SJSA1 (cell line): ENCODE data around the gene GRB14. TPM values are rescaled to one million over a fixed set of nuclear protein-coding genes. Genes with fewer than 3 reads are reported as not detected.
A peak's percentile ranks its signal among the peaks of the same experiment; 100 is the strongest.

ENCODE experiments used
- DNase-seq, 2 experiments: peaks; one replicate each; pipeline ENCODE4 v3.0.0-alpha.2; 2015 to 2020; ENCODE audit warnings: low spot score in 2 of 2, low read depth in 1 of 2
- H3K27ac ChIP-seq: fragments of 250-450 bp; sonication (Bioruptor Pico); 2 replicates; pipeline ENCODE4 v1.5.1; 2020; ENCODE audit warnings: mild to moderate bottlenecking, moderate library complexity
- H3K27me3 ChIP-seq: fragments of 250-450 bp; sonication (Bioruptor Pico); replicated peaks from 2 replicates; pipeline ENCODE4 v1.5.1; 2020; ENCODE audit warnings: mild to moderate bottlenecking, moderate library complexity
- H3K36me3 ChIP-seq: fragments of 250-450 bp; sonication (Bioruptor Pico); 2 replicates; pipeline ENCODE4 v1.5.1; 2020; ENCODE audit warnings: mild to moderate bottlenecking
- H3K4me1 ChIP-seq: fragments of 250-450 bp; sonication (Bioruptor Pico); replicated peaks from 2 replicates; pipeline ENCODE4 v1.6.1; 2021; ENCODE audit warnings: mild to moderate bottlenecking
- H3K4me3 ChIP-seq: fragments of 250-450 bp; sonication (Bioruptor Pico); 2 replicates; pipeline ENCODE4 v1.5.1; 2020; ENCODE audit warnings: mild to moderate bottlenecking
- H3K9me3 ChIP-seq: fragments of 250-450 bp; sonication (Bioruptor Pico); replicated peaks from 2 replicates; pipeline ENCODE4 v1.5.1; 2020; ENCODE audit warnings: mild to moderate bottlenecking
- total RNA-seq: library from RNA; depleted of rRNA; stranded (reverse); fragments of >200 nt; shearing (Covaris generic); gene quantifications from 2 replicates; pipeline ENCODE4 v1.2.3, GENCODE V29; 2014; rRNA removed

The GRB14 gene
- not detected in 2 replicates for total RNA-seq

DNA sequence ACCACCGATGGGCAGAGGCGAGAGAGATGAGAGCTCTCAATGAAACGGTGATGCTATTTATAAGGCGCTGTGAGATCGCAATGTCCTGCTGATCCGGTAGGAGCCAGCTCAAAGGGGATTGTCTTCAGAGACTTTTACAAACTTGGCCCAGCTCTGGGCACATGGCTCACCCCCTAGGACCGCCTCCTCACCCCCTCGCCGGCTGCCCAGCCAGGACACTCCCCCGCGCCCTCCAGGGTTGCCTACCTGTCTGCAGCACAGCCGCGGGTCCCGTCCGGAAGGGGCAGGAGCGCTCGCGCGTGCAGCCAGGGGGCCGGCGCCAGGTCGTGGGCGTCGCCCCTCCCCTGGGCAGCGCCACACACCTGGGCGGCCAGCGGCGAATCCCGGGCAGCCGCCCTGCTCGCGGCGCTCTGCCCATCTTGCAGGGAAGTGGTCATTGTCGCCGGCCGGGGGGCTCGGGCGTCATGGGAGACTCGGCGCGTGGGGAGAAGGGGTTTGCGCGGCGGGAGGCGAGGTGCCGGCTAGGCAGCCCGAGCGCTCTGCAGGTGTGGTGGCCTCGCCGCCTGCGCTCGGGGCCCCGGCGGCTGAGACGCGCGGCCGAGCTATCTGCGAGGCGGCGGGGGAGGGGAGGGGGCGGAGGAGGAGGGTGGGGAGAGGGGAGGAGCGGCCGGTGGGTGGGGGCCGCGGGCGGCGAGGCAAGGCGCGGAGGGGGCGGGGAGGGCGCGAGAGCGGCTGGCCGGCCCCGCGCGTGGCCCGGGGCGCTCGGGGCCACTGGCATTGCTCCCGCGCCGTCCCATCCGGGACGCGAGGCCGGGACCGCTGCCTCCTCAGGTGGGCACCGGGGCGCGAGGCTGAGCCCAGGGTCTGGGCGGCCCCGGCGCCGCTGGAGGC is at the start of gene GRB14:
Gene GRB14 (minus strand): TSS at position 610 of the 891 bp plus-strand sequence. CDS start 173 bp downstream, at position 437.
- Histone ChIP-seq H3K4me1 (peaks cover 4% of the 10 kb centered on the region), H3K4me3 (peak within 1 kb of the TSS; percentile 20), H3K27me3 (peaks cover 11% of the 10 kb centered on the region), H3K36me3 (no peaks in the 10 kb centered on the region), H3K9me3 (no peaks in the 10 kb centered on the region), H3K27ac (no peak within 1 kb of the TSS)
- no peak for DNase-seq

DNA sequence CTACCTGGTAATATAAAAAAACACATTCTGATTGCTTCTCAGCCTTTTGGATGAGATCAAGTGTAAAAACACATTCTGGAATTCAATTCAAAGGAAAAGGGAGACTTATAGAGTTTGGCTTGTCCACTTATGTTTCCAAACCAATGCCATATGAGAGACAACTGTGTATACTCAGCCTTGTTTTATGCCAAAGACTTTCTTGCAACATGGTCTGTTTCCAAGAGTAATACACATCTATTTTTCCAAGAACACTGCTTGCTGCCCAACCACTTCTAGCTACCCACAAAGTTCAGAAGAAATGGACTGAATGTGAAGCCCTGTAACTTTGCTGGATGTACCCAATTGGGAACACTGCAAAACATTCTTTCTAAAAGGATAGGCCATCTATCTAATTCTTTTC is 48.0 kb upstream of the GRB14 start:
- no peak overlapping the region for H3K4me3 ChIP-seq
- H3K27ac ChIP-seq: no peak overlapping the region
- no peaks in the 10 kb centered on the region for H3K4me1 ChIP-seq
- no peaks in the 10 kb centered on the region for H3K36me3 ChIP-seq
- no peak for DNase-seq
- no peaks in the 10 kb centered on the region for H3K27me3 ChIP-seq
- no peaks in the 10 kb centered on the region for H3K9me3 ChIP-seq

DNA sequence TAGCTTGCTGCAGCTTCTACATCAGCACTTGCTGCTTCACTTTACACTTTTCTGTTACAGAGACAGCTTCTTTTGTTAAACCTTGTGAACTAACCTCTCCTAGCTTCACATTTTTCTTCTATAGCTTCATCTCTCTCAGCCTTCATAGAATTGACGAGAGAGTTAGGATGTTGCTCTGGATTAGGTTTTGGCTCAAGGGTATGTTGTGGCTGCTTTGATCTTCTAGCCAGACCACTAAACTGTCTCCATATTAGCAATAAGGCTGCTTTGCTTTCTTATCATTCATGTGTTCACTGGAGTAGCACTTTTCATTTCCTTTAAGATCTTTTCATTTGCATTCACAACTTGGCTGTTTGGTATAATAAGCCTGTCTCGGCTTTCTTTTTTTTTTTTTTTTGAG is 46.3 kb upstream of the GRB14 start:
- Histone ChIP-seq H3K4me3 (no peak overlapping the region), H3K27me3 (no peaks in the 10 kb centered on the region), H3K27ac (no peak overlapping the region), H3K9me3 (no peaks in the 10 kb centered on the region), H3K36me3 (no peaks in the 10 kb centered on the region), H3K4me1 (no peaks in the 10 kb centered on the region)
- DNase-seq: no peak

DNA sequence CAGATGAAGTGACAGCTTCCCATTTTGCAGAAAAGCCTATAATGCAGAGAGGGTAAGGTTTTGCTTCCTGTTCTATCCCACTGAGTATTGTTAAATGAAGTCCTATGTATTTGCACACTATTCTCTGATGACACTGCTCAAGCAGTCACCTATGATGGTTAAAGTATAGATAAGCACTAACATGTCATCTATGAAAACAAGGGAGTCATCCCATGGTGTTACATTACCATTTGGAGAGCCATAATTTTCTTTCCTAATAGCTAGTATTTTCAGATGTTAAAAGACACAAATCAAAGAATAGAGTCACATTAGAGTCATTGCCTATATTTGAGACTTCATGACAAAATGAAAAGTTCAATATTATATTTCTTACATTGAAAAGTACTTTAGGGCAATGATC is 42.8 kb upstream of the GRB14 start:
- no peak for DNase-seq
- H3K9me3 ChIP-seq: no peaks in the 10 kb centered on the region
- H3K4me1 ChIP-seq: no peaks in the 10 kb centered on the region
- no peaks in the 10 kb centered on the region for H3K27me3 ChIP-seq
- no peaks in the 10 kb centered on the region for H3K36me3 ChIP-seq
- H3K4me3 ChIP-seq: no peak overlapping the region
- no peak overlapping the region for H3K27ac ChIP-seq

DNA sequence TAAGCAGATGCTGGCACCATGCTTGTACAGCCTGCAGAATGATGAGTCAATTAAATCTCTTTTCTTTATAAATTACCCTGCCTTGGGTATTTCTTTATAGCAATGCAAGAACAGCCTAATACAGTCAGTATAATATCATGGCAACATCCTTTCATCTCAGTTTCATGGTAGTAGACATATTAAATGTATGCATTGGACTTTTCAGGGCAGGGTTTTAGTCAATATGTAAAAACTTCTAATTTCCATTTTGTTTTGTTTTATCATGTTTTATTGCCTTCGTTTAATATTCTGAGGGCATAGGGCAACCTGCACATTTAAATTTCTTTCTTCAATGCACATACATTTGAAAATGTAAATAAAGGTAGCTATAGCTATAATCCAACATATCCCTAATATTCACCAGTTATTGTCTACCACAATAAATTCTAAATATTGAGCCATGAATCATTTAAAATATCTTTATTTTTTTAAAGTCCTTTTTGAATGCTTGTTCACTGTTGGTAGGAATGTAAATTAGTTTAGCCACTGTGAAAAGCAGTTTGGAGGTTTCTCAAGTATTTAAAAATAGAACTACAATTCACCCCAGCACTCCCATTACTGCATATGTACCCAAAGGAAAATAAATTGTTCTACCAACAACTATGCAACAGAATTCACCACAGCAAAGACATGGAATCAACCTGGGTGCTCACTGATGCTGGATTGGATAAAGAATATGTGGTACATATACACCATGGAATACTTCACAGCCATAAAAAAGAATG is 41.8 kb upstream of the GRB14 start:
- no peak for DNase-seq
- no peaks in the 10 kb centered on the region for H3K27me3 ChIP-seq
- no peaks in the 10 kb centered on the region for H3K36me3 ChIP-seq
- H3K27ac ChIP-seq: no peak overlapping the region
- H3K9me3 ChIP-seq: no peaks in the 10 kb centered on the region
- H3K4me1 ChIP-seq: no peaks in the 10 kb centered on the region
- no peak overlapping the region for H3K4me3 ChIP-seq

DNA sequence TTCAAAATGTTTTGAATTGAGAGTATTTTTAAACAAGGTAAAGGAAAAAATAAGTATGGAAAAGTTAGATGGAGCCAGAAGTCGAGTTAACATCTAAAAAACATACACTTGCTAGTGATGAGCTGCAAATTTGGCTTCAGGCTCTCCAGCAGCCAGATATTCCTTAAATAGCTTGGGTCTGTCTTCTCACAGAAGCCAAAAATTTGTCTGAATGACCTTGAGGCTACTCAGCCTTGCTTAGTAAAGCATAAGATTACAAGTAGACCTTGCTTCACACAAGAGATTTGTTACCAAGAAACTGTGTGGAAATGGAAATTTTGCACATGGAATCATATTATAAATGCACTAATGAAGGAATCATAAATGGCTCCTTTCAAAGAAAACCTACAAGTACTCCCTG is 40.8 kb upstream of the GRB14 start:
- no peak for DNase-seq
- Histone ChIP-seq H3K27me3 (no peaks in the 10 kb centered on the region), H3K4me1 (no peaks in the 10 kb centered on the region), H3K9me3 (no peaks in the 10 kb centered on the region), H3K27ac (no peak overlapping the region), H3K4me3 (no peak overlapping the region), H3K36me3 (no peaks in the 10 kb centered on the region)

DNA sequence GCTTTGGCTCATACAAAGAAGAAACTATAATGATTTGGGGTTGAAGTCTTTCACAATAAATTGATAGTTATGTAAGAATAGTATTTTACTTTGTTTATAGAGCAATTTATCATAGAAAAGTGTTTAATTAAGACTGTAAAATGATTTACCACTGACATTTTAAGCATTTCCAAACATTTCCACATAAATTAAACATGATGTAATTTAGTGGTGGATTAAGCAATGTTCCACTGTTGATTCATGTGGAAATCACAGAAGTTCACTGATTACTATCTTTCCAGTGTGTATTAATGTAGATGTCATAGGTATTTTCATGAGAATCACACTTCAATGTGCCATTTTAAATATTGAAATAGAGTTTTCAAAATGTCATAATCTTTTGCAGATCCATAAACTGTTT is 40.1 kb upstream of the GRB14 start:
- H3K27ac ChIP-seq: no peak overlapping the region
- no peaks in the 10 kb centered on the region for H3K36me3 ChIP-seq
- no peak overlapping the region for H3K4me3 ChIP-seq
- no peaks in the 10 kb centered on the region for H3K4me1 ChIP-seq
- H3K27me3 ChIP-seq: no peaks in the 10 kb centered on the region
- no peaks in the 10 kb centered on the region for H3K9me3 ChIP-seq
- no peak for DNase-seq

DNA sequence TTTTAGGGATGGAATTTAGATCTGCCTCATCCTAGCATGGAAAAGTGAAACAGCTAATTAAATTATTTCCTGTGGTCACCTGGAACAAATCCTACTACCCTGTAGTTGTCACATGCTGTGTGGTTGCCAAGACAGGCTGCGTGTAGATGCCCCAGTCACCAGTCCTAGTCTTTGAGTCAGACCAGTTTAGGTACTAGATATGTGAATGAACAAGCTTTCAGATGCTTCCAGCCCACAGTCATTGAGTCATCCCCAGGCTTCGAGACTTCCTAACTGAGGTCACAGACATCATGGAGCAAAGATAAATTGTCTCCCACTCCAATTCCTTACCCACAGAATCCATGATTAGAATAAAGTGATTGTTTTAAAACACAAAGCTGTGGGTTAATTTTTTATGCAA is 35.8 kb upstream of the GRB14 start:
- Histone ChIP-seq H3K4me3 (no peak overlapping the region), H3K36me3 (no peaks in the 10 kb centered on the region), H3K9me3 (no peaks in the 10 kb centered on the region), H3K27ac (no peak overlapping the region), H3K27me3 (no peaks in the 10 kb centered on the region), H3K4me1 (no peaks in the 10 kb centered on the region)
- DNase-seq: no peak

DNA sequence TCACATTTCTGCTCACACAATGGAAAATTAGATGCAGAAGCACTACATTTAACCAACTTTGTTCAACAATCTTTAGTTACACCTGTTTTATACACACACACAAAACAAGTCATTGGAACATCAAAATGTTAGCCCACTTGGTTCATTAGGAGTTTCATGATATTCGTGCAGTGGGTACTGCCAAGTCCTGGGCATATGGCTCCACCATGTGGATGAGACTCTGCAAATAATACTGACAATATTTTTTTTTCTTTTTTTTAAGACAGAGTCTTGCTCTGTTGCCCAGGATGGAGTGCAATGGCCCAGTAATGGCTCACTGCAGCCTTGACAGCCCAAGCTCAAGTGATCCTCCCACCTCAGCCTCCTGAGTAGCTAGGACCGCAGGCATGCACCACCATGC is 34.5 kb upstream of the GRB14 start:
- Histone ChIP-seq H3K9me3 (peaks cover 2% of the 10 kb centered on the region; the same call in 1 of the 2 replicates), H3K4me1 (no peaks in the 10 kb centered on the region), H3K27ac (no peak overlapping the region), H3K4me3 (no peak overlapping the region), H3K27me3 (no peaks in the 10 kb centered on the region), H3K36me3 (no peaks in the 10 kb centered on the region)
- no peak for DNase-seq

DNA sequence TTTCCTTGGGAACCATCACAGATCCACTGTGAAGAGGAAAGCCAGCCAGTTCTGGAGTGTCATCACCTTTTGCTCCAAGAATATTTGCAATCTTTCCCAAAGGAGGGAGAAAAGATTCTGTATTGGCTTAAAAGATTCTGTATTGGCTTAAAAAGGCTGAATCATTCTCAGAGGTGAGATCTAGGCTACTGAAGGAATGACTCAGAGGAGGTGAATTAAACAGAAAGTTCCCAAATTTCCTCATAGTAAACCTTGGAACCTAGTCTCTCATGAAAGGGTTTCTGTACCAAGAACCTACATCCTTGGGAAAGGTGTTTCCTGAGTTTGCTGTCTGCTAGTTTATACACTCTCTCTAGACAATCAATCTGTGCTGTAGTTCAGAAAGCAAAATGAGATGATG is 34.1 kb upstream of the GRB14 start:
- H3K4me1 ChIP-seq: no peaks in the 10 kb centered on the region
- H3K27ac ChIP-seq: no peak overlapping the region
- peaks cover 2% of the 10 kb centered on the region; the same call in 1 of the 2 replicates for H3K9me3 ChIP-seq
- no peak for DNase-seq
- no peaks in the 10 kb centered on the region for H3K36me3 ChIP-seq
- H3K27me3 ChIP-seq: no peaks in the 10 kb centered on the region
- no peak overlapping the region for H3K4me3 ChIP-seq

DNA sequence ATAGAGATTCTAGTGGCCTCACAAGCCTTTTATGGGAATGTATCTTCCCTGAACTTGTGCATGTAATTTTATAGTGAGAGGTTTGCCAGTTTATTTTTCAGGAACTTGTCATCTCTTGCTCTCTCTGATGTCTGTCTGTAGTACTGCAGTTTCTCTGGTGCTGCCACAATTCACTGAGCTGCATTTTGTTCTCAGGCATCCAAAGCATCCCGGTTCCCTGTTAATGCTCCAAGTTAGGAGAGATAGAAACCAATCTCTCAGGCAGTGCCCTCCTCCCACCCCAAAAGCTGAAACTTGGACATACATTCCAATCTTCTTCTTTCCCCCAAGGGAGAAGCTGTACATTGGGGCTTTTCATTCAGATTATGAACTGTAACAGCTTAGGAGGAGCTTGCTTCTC is 30.1 kb upstream of the GRB14 start:
- Histone ChIP-seq H3K36me3 (no peaks in the 10 kb centered on the region), H3K27ac (no peak overlapping the region), H3K9me3 (peaks cover 2% of the 10 kb centered on the region; the same call in 1 of the 2 replicates), H3K4me3 (no peak overlapping the region), H3K4me1 (no peaks in the 10 kb centered on the region), H3K27me3 (no peaks in the 10 kb centered on the region)
- no peak for DNase-seq

DNA sequence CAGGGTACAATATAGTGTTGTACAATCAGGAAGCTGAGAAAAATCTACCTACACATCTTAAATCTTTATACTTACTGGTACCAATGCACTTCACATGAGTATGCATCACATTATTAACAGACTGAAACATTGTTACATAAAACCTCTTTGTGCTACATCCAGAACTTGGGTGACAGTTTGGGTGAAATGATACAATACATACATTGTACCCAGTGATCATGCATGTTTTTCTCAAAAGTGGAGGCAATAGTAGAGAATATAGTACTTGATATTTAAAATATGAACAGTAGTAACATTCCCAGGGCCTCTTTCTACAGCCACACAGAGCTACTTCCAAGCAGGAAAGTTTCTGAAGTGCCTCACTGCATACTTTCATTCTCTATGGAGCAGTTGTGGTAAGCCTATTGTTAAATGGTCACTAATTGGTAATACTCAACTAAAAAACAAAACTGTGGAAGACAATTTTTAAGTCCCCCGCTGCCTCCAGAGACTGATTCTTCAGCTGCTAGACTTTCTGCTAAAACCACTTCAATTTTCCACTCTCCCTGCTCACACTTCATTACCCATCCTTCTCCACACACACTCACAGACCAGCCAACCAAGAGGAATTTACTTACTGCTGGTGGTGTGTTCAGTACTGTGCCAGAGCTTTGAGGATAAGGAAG is 22.9 kb upstream of the GRB14 start:
- Histone ChIP-seq H3K27me3 (no peaks in the 10 kb centered on the region), H3K4me1 (no peaks in the 10 kb centered on the region), H3K4me3 (no peak overlapping the region), H3K36me3 (no peaks in the 10 kb centered on the region), H3K9me3 (no peaks in the 10 kb centered on the region), H3K27ac (no peak overlapping the region)
- DNase-seq: no peak

DNA sequence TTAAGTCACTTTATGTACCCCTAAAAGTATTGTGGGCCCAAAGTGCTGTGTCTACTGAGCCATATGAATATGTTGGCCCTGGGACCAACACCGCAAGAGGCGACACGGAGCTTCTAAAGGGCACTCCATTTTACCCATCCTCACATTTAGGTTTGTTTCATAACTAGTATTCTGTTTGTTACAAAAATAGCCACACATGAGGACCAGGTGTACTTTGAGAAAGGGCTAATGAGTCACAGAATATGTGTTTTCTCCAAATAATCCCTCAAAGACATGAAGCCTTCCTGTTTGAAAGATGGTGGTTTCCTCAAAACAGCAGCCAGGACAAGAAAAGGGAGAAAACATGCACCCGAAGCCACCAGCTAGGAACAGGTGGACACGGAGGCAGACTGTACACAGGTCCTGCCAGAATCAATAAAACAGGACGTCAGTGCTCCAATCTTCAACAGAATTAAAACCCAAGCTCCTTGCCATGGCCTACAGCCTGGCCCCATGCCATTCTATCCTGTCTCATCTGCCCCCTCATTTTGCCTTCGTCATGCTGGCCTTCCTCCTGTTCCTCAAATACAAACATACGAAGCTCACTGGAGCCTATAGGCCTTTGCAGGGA is 21.8 kb upstream of the GRB14 start:
- H3K27me3 ChIP-seq: no peaks in the 10 kb centered on the region
- H3K27ac ChIP-seq: no peak overlapping the region
- DNase-seq: no peak
- H3K36me3 ChIP-seq: no peaks in the 10 kb centered on the region
- no peaks in the 10 kb centered on the region for H3K4me1 ChIP-seq
- H3K9me3 ChIP-seq: no peaks in the 10 kb centered on the region
- no peak overlapping the region for H3K4me3 ChIP-seq
